Measurements from ENCODE around the gene MED4.

The MED4 gene

DNA sequence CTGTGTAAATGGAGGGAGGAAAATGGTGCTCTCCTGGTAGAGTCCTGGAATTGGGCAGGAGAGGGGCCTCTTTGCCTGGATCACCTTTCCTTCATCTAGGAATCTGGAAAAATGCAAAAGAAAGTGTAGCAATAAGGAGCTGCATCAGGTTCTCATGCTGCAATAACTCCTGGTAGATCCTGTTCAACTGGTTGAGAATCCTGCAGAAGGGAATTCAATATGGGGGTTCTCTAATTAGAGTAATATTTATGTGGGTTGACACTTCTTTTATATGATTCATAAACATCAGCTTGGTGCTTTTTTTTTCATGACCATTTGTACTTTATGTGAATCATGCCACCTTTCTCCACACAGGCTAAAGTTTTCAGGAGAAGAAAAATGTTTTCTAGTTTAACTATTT is 66.8 kb downstream of the MED4 start:
- DNase-seq: no peak

All from NCI-H446 (cell line).